Kasumi-1 (cell line): ENCODE measurements around the gene PNPLA7.
"Not testable (repeated sequence)": the region's sequence is repeated elsewhere in the genome, so short reads cannot be mapped to it uniquely, and the experiment has no call there.

ENCODE experiments used
- DNase-seq, 2 experiments: peaks; one replicate each; lab custom pipeline; 2025; lab: John Stamatoyannopoulos, UW

Gene PNPLA7

GRCh38 chr9:137417161-137418021, 132.8 kb downstream of the PNPLA7 start:
- no peak for DNase-seq

GRCh38 chr9:137416563-137417151, 133.5 kb downstream of the PNPLA7 start:
- no peak for DNase-seq

GRCh38 chr9:137416006-137416562, 134.1 kb downstream of the PNPLA7 start:
- no peak for DNase-seq

- DNase-seq, result no peak
Measured at GRCh38 chr9:137415451-137415850, 134.8 kb downstream of the PNPLA7 start.

DNA sequence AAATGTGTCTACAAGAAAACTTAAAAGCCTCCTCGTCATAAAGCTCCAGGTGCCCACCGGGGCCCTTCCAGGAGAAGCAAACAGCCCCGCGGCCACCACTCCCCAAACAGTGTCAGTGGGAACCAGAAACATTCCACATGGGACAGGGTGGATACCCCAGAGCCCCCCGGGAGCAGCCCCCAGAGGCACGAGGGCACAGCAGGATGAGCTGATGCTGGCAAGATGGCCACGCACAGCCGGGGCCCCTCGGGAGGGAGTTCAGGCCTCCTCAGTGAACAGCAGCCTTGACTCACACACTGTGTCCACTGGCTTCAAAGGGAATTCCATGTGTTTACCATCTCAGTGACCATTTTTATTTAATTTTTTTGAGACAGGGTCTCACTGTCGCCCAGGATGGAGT, 137.8 kb downstream of the PNPLA7 start:
- DNase-seq, result no peak

GRCh38 chr9:137411645-137412380, 138.4 kb downstream of the PNPLA7 start:
- DNase-seq, result peak; percentile 33 to 50

DNA sequence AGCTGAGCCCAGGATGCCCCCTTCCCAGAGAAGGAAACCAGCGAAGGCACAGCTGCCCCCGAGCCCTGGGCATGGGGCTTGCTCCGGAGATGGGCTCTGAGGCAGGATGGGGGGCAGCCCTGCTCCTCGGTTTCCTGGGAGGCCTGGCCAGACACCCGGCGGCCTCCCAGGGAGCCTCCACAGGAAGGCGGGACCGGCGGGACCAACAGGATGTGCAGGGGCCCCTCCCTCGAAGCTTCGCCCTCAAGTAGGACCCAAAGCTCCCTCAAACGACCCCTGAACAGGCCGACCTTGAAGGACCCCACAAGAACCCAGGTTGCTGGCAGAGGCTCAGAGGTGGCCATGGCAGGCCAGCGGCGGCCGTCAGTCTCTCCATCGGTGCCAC, 138.9 kb downstream of the PNPLA7 start:
- DNase-seq, result no peak

- no peak for DNase-seq
Measured at GRCh38 chr9:137410891-137411249, 139.3 kb downstream of the PNPLA7 start.

GRCh38 chr9:137410236-137410890, 139.8 kb downstream of the PNPLA7 start:
- DNase-seq, result not testable (repeated sequence)
